Ishikawa (cell line): ENCODE data around the gene TRPM3.

Source experiments
- CEBPB ChIP-seq: IDR thresholded peaks from 2 replicates; pipeline ENCODE4 v1.6.1; 2012
- CREB1 ChIP-seq: IDR thresholded peaks from 2 replicates; pipeline ENCODE4 v1.6.1; 2012; ENCODE audit warnings: low read depth
- EGR1 ChIP-seq: IDR thresholded peaks from 2 replicates; pipeline ENCODE4 v1.6.1; 2012
- EP300 ChIP-seq: IDR thresholded peaks from 2 replicates; pipeline ENCODE4 v1.6.1; 2012; ENCODE audit warnings: borderline replicate concordance
- FOXM1 ChIP-seq: IDR thresholded peaks from 2 replicates; pipeline ENCODE4 v1.6.1; 2012; ENCODE audit warnings: low read depth, borderline replicate concordance
- MAX ChIP-seq: IDR thresholded peaks from 2 replicates; pipeline ENCODE4 v1.6.1; 2012
- NFIC ChIP-seq: IDR thresholded peaks from 2 replicates; pipeline ENCODE4 v1.6.1; 2012
- RAD21 ChIP-seq: IDR thresholded peaks from 2 replicates; pipeline ENCODE4 v1.6.1; 2012; ENCODE audit warnings: low read depth
- TAF1 ChIP-seq: IDR thresholded peaks from 2 replicates; pipeline ENCODE4 v1.6.1; 2012; ENCODE audit warnings: low read depth, mild to moderate bottlenecking
- TCF12 ChIP-seq: IDR thresholded peaks from 2 replicates; pipeline ENCODE4 v1.6.1; 2012; ENCODE audit warnings: low read depth
- TEAD4 ChIP-seq: IDR thresholded peaks from 2 replicates; pipeline ENCODE4 v1.6.1; 2012
- YY1 ChIP-seq: IDR thresholded peaks from 2 replicates; pipeline ENCODE4 v1.6.1; 2012; ENCODE audit warnings: low read depth
- ZBTB7A ChIP-seq: IDR thresholded peaks from 2 replicates; pipeline ENCODE4 v1.6.1; 2012; ENCODE audit warnings: low read depth
- TF ChIP-seq, protein P1 (sequence below): IDR thresholded peaks from 2 replicates; pipeline ENCODE4 v1.6.1; 2012
- TF ChIP-seq, protein P2 (sequence below): IDR thresholded peaks from 2 replicates; pipeline ENCODE4 v1.6.1; 2012; ENCODE audit warnings: low read depth, mild to moderate bottlenecking

The TRPM3 gene

DNA sequence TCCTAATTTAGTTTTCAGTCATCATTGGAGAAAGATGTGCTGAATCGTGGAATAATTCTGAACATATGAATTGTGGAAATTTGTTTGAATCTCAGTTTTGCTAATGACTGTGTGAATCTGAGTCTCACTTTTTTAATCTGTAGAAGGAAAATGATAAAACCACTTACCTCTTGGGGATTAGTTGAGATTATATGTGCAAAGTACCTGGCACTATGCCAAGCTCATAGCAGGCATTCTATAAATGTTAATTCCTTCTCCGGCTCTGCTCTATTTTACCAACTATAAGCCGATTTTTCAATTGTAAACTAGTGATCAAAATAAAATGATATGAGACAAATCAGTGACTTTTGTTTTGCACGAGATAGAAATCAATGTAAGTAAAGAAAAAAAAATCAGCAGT, 290.8 kb downstream of the TRPM3 start:
- no peak for TF ChIP-seq EP300
- no peak for TF ChIP-seq TAF1
- TF ChIP-seq TCF12: no peak
- TF ChIP-seq EGR1: no peak
- no peak for TF ChIP-seq MAX
- TF ChIP-seq NFIC: peak; percentile 52; the same call in 1 of the 2 replicates
- no peak for TF ChIP-seq YY1
- no peak for TF ChIP-seq CEBPB

- TF ChIP-seq CEBPB (0 out of 2 replicates have a peak, but pooled peaks have one; percentile 46), RAD21 (no peak)
These were observed 291.7 kb downstream of the TRPM3 start for GRCh38 chr9:70829591-70830265.

GRCh38 chr9:70826562-70826961, 294.9 kb downstream of the TRPM3 start:
- TF ChIP-seq NFIC: no peak
- TF ChIP-seq, protein P1, sequence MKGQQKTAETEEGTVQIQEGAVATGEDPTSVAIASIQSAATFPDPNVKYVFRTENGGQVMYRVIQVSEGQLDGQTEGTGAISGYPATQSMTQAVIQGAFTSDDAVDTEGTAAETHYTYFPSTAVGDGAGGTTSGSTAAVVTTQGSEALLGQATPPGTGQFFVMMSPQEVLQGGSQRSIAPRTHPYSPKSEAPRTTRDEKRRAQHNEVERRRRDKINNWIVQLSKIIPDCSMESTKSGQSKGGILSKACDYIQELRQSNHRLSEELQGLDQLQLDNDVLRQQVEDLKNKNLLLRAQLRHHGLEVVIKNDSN: no peak

- TF ChIP-seq, protein P1: no peak
- TF ChIP-seq YY1 (no peak), TCF12 (no peak), RAD21 (no peak)
- TF ChIP-seq, protein P2, sequence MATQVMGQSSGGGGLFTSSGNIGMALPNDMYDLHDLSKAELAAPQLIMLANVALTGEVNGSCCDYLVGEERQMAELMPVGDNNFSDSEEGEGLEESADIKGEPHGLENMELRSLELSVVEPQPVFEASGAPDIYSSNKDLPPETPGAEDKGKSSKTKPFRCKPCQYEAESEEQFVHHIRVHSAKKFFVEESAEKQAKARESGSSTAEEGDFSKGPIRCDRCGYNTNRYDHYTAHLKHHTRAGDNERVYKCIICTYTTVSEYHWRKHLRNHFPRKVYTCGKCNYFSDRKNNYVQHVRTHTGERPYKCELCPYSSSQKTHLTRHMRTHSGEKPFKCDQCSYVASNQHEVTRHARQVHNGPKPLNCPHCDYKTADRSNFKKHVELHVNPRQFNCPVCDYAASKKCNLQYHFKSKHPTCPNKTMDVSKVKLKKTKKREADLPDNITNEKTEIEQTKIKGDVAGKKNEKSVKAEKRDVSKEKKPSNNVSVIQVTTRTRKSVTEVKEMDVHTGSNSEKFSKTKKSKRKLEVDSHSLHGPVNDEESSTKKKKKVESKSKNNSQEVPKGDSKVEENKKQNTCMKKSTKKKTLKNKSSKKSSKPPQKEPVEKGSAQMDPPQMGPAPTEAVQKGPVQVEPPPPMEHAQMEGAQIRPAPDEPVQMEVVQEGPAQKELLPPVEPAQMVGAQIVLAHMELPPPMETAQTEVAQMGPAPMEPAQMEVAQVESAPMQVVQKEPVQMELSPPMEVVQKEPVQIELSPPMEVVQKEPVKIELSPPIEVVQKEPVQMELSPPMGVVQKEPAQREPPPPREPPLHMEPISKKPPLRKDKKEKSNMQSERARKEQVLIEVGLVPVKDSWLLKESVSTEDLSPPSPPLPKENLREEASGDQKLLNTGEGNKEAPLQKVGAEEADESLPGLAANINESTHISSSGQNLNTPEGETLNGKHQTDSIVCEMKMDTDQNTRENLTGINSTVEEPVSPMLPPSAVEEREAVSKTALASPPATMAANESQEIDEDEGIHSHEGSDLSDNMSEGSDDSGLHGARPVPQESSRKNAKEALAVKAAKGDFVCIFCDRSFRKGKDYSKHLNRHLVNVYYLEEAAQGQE: no peak
These were observed 298.1 kb downstream of the TRPM3 start for GRCh38 chr9:70823284-70823683.

GRCh38 chr9:70817311-70817710, 304.1 kb downstream of the TRPM3 start:
- TF ChIP-seq MAX: no peak
- TF ChIP-seq YY1: no peak

DNA sequence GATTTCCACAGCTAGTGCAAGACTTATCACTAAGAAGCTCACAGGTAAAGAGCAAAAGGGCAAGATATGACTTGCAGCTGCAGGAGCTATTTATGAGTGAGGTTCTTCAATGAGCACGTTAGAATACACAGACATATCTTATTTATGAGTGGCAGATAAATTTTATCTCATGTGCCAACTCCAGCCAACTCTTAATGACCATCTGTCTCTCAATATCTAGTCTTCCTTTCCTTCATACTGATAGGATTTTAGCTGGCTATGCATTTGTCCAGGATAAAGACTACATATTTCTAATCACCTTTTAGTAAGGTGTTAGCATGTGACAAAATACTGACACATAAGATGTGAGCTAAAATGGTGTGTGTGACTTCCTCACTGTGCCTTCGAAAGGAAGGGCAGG, 304.5 kb downstream of the TRPM3 start:
- TF ChIP-seq TCF12 (no peak), CREB1 (no peak), ZBTB7A (no peak), FOXM1 (no peak), NFIC (no peak), EP300 (no peak), MAX (no peak), CEBPB (no peak), EGR1 (no peak), TAF1 (no peak), TEAD4 (no peak), RAD21 (no peak), YY1 (no peak)
- TF ChIP-seq, protein P2: no peak
- TF ChIP-seq, protein P1: no peak

DNA sequence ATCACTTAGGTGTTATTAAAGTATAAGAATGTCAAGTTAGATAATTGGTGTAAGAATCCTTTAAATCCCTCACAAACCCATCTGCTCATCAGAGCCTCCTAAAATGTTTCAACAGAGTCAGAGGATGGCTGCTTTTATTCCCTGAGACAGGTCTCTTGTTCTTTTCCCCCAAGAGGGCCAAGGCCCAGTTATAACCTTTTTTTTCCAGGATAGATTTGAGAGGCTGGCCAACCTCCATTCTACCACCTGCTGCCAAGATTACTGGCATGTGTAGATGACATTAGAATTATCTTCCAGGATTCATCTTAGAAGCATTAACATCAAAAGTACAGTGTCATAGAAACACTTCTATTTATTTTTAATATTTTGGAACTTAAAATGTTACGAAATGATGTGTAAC, 305.1 kb downstream of the TRPM3 start:
- no peak for TF ChIP-seq EGR1
- no peak for TF ChIP-seq FOXM1
- no peak for TF ChIP-seq TCF12
- TF ChIP-seq CEBPB: no peak
- TF ChIP-seq TAF1: no peak
- TF ChIP-seq, protein P2: no peak
- no peak for TF ChIP-seq CREB1
